GM21447 (cell line): ENCODE data around the gene DTL.
"Not testable (repeated sequence)": the region's sequence is repeated elsewhere in the genome, so short reads cannot be mapped to it uniquely, and the experiment has no call there.

Experiments used
- ATAC-seq: cut with Tn5 transposase; IDR thresholded peaks from one replicate; pipeline ENCODE4 v1.9.1; 2021; ENCODE audit not compliant: unreplicated experiment

The DTL gene, protein sequence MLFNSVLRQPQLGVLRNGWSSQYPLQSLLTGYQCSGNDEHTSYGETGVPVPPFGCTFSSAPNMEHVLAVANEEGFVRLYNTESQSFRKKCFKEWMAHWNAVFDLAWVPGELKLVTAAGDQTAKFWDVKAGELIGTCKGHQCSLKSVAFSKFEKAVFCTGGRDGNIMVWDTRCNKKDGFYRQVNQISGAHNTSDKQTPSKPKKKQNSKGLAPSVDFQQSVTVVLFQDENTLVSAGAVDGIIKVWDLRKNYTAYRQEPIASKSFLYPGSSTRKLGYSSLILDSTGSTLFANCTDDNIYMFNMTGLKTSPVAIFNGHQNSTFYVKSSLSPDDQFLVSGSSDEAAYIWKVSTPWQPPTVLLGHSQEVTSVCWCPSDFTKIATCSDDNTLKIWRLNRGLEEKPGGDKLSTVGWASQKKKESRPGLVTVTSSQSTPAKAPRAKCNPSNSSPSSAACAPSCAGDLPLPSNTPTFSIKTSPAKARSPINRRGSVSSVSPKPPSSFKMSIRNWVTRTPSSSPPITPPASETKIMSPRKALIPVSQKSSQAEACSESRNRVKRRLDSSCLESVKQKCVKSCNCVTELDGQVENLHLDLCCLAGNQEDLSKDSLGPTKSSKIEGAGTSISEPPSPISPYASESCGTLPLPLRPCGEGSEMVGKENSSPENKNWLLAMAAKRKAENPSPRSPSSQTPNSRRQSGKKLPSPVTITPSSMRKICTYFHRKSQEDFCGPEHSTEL

DNA sequence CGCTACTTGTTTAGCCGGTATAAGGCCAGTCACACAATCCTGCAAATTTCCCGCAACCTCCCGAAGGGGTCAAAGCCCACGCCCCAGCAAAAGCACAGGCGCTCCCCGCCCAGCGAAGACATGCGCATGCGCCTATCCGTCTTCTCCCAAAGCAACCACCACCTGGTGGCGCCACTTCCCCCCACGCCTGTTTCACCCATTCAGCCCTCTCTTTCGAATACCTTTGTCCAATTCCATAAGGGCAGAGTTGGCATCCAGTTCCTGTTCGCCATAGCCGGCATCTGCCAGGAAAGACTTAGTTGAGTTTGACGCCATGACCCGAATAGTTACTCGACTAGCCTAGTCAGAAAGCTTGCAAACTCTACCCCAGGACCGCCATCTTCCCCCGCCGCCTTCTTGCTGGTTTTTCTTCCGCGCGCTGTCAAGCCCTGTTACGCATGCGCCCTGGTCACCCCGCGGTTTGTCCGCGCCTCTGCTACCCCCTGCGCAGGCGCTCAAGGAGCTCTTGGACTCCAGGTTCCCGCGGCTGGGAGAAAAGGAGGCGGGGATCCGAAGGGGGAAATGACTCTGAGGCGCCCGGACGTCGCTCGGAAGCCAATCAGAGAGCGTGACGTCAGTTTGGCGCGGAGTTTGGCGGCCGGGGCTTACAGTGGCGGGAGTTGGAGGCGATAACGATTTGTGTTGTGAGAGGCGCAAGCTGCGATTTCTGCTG lies at the start of gene DTL, which contains the start of gene INTS7:
TSS of gene DTL (plus strand) at position 626 of the 712 bp plus-strand sequence. CDS start 143 bp downstream, outside the sequence.
TSS of gene INTS7 (minus strand) at position 435 of the 712 bp plus-strand sequence. CDS start at position 315, 120 bp downstream.
- ATAC-seq, result peak; percentile 72

DNA sequence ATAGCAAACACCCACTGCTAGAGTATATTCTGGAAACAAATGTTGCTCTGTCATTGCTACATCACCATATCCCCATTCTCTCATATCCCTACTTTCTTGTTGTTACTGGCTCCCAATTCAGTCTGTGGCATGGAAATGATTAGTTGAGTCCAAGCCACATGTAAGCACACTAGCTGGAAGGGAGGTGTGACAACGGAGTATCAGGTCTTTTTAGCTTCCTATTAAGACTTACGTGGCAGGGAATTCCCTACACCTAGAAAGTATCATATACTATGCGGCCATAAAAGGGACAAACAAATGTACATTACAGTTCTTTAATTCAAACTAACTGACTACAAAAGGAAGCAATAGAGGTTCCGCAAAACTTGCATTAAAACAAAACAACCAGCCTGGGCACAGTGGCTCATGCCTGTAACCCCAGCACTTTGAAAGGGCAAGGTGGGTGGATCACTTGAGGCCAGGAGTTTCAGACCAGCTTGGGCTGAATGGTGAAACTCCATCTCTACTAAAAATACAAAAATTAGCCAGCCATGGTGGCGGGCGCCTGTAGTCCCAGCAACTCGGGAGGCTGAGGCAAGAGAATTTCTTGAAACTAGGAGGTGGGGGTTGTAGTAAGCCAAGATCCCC lies 48.8 kb upstream of the DTL start:
- no peak for ATAC-seq

DNA sequence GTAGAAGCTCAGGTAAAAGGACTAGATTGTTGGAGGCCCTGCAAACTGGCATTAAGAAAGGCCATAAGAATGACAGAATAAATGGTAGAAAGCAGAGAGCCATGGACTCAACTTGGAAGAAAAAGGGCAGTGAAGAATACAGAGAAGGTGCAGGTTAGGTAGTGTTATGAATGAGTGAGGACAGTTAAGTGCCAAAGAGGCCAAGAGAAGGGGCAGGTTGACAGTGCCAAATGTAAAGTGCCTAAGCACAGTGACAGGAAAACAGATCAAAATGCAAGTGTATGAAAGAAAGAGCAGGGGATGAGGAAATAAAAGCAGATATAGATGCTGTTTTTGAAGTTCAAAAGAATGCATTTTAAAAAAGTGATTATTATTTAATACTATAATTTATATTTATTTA lies 43.9 kb upstream of the DTL start:
- no peak for ATAC-seq

DNA sequence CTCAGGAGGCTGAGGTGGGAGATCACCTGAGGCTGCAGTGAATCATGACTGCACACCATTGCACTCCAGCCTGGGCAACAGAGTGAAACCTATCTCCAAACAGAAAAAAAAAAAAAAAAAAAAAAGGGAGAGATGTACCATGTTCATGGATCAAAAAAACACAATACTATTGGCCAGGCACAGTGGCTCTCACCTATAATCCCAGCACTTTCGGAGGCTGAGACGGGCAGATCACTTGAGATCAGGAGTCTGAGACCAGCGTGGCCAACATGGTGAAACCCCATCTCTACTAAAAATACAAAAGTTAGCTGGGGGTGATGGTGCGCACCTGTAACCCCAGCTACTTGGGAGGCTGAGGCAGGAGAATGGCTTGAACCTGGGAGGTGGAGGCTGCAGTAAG lies 38.1 kb upstream of the DTL start:
- not testable (repeated sequence) for ATAC-seq

DNA sequence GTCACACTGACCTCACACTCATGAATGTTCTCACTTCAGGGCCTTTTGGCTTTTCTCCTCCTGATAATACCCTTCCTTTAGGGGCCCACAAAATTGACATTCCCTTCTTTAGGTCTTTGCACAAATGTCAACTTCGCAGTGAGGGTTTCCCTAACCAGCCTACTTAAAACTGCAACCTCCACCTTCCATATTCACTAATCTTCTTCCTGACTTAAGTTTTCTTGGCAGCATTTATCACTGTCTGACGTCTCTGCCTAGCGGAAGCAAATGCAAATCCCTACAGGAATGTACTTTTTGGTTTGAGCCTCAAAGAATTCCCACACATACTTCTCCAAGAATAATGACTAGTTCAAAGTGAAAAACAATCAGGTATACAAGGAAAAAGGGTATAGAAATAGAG lies 33.0 kb upstream of the DTL start:
- ATAC-seq, result no peak

DNA sequence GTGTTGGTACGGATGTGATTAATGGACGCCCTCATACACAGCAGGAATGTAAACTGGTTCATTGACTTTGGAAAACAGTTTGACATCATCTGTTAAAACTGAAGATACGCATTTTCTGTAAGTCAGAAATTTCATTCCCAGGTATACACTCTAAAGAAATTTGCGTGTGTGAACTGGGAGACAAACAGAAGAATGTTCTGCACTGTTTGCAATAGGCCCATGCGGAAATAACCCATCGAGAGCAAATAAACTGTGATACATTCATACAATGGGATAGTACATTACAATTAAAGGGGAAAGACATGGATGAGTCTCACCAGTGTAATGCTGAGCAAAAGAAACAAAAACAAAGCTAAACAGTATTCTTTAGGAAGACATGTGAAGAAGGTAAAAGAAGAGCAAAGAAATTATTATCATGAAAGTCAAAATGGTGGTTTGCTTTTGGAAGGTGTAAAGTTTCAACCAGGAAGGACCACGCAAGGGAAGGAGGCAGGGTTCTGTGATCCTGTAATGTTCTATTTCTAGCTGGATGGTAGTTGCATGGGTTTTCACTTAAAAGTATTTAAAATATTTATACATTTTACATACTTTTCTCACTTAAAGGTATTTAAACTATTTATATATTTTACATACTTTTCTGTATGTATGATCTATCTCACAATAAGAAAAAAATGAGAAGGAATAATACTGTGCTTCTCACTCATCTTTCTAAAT lies 30.5 kb upstream of the DTL start:
- ATAC-seq, result no peak

DNA sequence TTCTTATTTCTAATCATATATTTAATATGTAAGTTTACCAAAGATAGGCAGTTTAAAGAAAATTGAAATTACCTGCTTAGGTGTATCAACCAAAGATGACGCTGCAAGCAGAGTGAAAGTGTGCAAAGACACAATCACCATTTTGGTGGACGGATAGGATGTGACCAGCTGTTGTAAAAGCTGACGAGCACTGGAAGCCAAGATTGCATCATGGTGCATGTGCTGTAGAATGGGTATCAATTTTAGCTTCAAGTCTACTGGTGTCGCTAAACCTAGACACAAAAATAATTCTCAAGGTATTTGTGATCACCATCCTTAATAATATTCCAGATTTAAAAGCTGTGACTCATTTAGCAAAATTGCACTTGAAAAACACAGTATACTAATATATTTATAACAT lies 28.4 kb upstream of the DTL start:
- no peak for ATAC-seq

DNA sequence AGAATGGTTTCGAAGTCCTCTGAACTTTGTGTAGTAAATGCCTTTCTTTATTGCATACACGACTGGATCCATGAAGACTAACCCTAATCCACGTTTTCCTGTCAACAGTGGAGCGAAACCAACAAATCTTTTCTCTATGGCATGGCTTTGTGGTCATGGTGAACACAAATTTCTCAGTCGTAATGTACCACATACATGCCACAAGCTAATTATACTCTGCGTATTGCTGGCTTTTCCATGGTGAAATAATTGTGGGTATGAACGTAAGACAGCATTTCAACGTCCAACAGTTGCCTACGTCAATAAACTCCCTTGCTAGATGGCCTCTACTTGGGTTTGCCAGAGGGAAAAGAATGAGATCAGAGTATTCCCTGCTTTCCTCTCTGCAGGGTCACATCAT lies 27.7 kb upstream of the DTL start:
- no peak for ATAC-seq

DNA sequence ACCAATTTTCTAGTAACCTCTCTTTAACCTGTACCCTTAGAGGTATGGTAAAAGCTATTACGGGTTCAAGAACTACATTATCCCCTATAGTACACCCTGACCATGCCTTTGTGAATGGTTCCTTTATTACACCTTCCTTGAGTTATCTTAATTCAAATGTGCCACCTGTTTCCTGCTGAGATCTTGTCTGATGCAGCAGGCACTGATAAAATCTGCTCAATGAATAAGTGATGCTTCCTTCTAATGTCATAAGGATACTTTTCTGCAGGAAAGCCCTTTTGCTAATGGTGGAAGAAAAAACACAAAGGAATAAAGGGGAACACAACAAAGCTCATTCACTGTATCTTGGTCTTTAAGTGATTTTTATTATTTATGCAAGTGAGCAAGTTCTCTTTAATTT lies 26.0 kb upstream of the DTL start:
- no peak for ATAC-seq

DNA sequence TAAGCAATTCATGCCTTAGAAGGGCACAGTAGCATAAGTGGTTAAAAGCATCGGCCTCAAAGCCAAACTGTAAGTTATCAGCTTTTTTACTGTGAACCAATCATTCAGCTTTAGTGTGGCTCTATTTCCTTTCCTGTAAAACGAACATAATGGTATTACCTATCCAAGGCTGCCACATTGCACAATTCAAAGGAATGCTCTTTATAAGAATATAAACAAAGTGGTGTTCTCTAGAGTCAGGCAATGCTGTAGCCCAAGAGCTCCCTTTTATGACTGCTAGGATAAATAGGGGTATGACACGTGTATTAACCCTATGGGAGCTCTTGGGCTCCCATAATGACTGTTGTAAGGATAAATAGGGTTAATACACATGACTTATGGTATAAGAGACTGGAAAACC lies 25.5 kb upstream of the DTL start:
- ATAC-seq, result no peak

DNA sequence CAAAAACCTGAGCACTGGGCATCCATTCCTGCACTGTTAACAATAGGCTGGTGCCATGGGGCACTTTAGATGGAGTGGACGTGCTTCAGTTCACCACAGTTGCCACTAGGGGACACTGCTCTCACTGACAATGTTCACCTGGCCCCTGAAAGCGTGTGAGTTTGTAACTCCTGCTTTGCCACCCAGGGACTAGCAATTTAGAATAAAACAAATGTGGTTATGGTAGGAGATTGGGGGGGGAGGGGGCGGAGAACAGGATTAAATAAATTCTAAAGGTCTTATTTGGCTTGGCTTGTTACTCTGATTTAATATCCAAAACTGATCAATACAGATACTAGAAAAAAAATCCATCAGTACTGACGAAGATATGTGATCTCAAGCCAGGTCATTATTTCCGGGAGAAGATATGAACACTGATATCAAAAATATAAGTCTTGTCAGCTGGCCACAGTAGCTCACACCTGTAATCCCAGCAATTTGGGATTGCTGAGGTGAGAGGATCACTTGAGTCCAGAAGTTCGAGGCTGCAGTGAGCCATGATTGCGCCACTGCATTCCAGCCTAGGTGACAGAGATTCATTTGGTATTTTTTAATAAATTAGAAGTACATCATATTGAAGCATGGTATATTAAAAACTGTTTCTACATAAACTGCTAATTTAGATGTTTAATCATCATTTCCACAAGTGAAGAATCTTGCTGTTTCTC lies 23.4 kb upstream of the DTL start:
- ATAC-seq, result peak; percentile 95

DNA sequence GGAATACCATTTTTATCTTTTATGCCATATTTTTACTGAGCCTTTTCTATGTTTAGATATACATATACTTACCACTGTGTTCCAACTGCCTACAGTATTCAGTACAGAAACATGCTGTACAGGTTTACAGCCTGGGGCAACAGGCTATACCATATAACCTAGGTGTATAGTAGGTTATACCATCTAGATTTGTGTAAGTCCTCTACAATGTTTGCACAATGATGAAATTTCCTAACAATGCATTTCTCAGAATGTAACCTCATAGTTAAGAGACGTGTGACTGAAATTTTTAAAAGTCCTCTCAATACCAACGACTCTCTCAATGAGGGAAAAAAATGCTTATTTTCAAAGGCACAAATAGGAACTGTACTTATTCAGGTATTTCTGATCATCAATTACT lies 21.9 kb upstream of the DTL start:
- no peak for ATAC-seq

DNA sequence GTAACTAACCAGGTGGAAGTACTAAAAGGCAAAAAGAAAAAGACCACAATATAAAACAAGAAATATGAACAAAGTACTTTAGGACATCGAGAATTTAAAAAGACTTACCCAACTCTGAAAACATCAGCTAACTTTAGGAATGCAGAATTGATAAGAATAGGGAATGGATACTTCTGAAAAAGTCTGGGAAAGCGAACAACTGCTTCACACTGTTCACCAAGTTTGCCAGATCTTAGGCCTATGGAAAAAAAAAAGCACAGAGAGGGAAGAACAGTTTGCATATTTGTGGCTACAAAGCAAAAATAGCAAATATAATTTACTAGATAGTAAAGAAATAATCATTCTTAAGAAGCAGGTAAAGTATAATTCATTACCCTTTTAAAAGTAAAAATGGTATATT lies 14.6 kb upstream of the DTL start:
- ATAC-seq, result no peak

DNA sequence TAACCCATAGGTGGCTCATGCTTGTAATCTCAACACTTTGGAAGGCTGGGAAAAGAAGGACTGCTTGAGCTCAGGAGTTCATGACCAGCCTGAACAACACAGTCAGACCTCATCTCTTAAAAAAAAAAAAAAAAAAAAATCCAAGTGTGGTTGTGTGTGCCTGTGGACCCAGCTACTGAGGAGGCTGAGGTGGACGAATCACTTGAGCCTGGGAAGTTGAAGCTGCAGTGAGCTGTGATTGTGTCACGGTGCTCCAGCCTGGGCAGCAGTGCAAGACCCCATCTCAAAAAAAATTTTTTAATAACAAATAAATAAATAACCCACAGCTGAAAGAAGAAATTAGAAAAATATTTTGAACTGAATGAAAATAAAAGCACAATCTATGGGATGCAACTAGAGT lies 14.0 kb upstream of the DTL start:
- no peak for ATAC-seq

DNA sequence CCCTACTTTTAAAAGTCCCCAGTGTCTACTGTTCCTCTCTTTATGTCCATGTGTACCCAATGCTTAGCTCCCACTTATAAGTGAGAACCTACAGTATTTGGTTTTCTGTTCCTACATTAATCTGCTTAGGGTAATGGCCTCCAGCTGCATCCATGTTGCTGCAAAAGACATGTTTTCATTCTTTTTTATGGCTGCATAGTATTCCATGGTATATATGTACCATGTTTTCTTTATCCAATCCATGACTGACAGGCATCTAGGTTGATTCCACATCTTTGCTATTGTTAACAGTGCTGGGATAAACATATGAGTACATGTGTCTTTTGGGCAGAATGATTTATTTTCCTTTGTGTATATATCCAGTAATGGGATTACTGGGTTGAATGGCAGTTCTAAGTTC lies 12.6 kb upstream of the DTL start:
- ATAC-seq, result not testable (repeated sequence)

DNA sequence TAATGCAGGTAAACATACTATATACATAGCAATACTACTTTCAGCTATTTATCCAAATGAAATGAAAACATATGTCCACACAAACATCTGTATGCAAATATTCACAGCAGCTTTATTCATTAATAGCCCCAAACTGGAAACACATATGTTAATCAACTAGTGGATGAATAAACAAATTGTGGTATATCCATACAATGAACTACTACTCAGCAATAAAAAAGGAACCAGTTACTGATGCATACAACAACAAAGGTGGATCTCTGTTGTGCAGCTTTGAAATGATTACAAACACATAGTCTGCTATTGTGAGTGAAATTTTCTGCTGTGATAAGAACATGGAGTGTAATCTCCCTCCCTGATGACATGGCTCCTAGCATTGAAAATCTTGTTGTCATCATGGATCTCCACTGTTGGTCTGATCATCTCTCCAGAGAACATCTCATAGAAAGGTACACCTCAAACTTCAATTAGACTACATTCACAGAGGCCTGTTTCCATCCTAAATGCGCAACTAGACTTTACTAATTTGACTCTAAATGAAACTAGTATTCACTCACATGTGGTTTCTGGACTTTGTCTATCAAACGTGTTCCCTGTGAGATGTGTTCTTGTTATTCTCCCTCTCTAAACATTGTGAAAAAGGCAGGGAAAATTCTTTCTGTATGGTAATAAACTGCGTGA lies 10.9 kb upstream of the DTL start:
- no peak for ATAC-seq

DNA sequence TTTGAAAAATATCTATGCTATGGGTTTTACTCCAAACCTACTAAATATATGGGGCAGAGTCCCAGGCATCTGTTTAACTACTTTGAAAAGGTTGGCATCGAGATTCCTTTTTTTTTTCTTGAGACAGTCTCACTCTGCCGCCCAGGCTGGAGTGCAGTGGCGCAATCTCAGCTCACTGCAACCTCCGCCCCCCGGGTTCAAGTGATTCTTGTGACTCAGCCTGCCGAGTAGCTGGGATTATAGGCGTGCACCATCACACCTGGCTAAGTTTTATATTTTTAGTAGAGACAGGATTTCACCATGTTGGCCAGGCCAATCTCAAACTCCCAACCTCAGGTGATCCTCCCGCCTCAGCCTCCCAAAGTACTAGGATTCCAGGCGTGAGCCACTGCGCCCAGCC lies 7.8 kb upstream of the DTL start:
- not testable (repeated sequence) for ATAC-seq

DNA sequence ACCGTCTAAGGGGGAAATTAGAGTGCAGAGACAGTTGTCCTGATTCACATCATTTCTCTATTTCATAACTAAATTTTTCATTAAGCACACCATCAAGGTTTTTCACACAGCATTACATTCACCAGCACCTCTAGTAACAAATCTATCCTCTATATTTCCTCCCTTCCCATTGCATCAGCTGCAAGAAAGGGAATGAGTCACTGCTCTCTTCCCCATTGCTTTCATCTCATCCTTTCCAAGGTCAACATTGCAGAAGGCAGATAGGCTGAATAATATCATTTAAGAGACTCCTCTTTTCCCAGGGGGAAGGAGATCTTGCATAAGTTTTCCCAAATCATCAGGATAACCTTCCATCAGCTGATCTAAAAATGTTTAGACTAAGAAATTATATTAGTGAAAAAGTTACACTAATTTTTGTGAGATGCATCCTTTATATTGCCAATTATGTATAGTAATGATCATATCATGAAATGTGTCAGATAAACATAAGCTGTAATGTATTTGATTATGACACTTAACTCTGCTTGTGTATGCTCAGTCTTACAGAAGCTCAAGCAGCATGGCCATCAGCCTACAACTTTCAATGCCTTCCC lies 4.5 kb upstream of the DTL start:
- ATAC-seq, result no peak

DNA sequence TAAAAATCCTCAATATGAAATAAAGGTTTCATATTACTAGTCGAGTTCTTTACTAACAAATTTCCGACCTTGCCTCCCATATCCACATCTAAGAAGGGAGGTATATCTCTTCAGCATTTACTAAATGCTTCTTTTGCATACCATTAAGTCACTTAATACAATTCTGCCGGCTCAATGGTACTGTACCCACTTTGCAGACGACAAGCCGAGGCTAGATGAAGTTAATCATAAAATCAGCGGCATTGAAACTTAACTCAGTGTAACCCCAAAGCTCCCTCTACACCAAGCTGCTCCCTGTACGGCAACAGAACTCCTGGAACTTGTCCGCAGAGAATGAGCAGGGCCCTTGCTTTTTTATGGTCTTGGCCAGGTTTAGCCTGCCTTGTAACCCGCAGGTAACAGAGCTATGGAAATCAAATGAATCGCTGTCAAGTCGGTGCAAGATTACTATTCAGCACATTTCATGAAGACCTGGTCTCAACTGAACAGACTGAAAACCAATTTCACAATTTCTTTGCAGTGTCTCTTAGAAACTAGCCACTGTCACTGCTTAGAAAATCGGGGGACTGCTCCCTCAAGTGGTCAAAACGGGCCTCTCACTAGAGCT lies 929 bp upstream of the DTL start:
- ATAC-seq, result peak; percentile 6
